HepG2 (cell line): Measurements from ENCODE around the gene DPM2. TPM values are rescaled to one million over a fixed set of nuclear protein-coding genes. Genes with fewer than 3 reads are reported as not detected.

ENCODE experiments used
- ASH2L ChIP-seq: fragments of 300-600, 200-600 bp; sonication (generic); IDR thresholded peaks from 2 replicates; pipeline ENCODE4 v1.7.0; 2017; ENCODE audit warnings: low read depth, mild to moderate bottlenecking, moderate library complexity, mixed read lengths, low read length; ENCODE audit not compliant: insufficient read length
- ELF3 ChIP-seq: IDR thresholded peaks from 2 replicates; pipeline ENCODE4 v1.6.1; 2016; ENCODE audit warnings: missing genetic modification reagents, missing compliant biosample characterization
- MED8 ChIP-seq: sonication (generic); formaldehyde crosslinking; IDR thresholded peaks from 2 replicates; pipeline ENCODE4 v1.8.1; 2023; ENCODE audit warnings: mild to moderate bottlenecking, missing genetic modification reagents; ENCODE audit not compliant: insufficient replicate concordance
- MIXL1 ChIP-seq: IDR thresholded peaks from 2 replicates; pipeline ENCODE4 v1.6.1; 2016
- NFRKB ChIP-seq: fragments of 450-650 bp; IDR thresholded peaks from 2 replicates; pipeline ENCODE4 v1.6.1; 2017
- NR2C2 ChIP-seq: sonication (generic); formaldehyde crosslinking; IDR thresholded peaks from 2 replicates; pipeline ENCODE4 v1.4.0; 2020; ENCODE audit warnings: missing genetic modification reagents, mild to moderate bottlenecking, moderate library complexity, borderline replicate concordance
- RARA ChIP-seq: IDR thresholded peaks from 2 replicates; pipeline ENCODE4 v1.6.1; 2016; ENCODE audit warnings: missing genetic modification reagents, missing compliant biosample characterization
- SALL1 ChIP-seq: sonication (generic); formaldehyde crosslinking; IDR thresholded peaks from 2 replicates; pipeline ENCODE4 v1.8.0; 2022; ENCODE audit warnings: mild to moderate bottlenecking, missing genetic modification reagents
- TBX2 ChIP-seq: sonication (generic); formaldehyde crosslinking; IDR thresholded peaks from 2 replicates; pipeline ENCODE4 v1.5.0; 2020; ENCODE audit warnings: missing genetic modification reagents, mild to moderate bottlenecking, borderline replicate concordance
- TOPORS ChIP-seq: sonication (generic); formaldehyde crosslinking; IDR thresholded peaks from 2 replicates; pipeline ENCODE4 v1.8.0; 2023; ENCODE audit warnings: mild to moderate bottlenecking, missing genetic modification reagents
- TSC22D2 ChIP-seq: sonication (generic); formaldehyde crosslinking; IDR thresholded peaks from 2 replicates; pipeline ENCODE4 v1.5.1; 2020; ENCODE audit warnings: missing genetic modification reagents, mild to moderate bottlenecking, borderline replicate concordance
- ZFP36L2 ChIP-seq: sonication (generic); formaldehyde crosslinking; IDR thresholded peaks from 2 replicates; pipeline ENCODE4 v1.4.0; 2020; ENCODE audit warnings: missing genetic modification reagents
- ZFP62 ChIP-seq: sonication (generic); formaldehyde crosslinking; IDR thresholded peaks from 2 replicates; pipeline ENCODE4 v1.4.0; 2020; ENCODE audit warnings: missing genetic modification reagents
- ZNF180 ChIP-seq: sonication (generic); formaldehyde crosslinking; IDR thresholded peaks from 2 replicates; pipeline ENCODE4 v1.4.0; 2020; ENCODE audit warnings: low read depth, missing genetic modification reagents, borderline replicate concordance
- ZNF3 ChIP-seq: IDR thresholded peaks from 2 replicates; pipeline ENCODE4 v1.7.0; 2017; ENCODE audit warnings: inconsistent platforms
- ZNF460 ChIP-seq: sonication (generic); formaldehyde crosslinking; IDR thresholded peaks from 2 replicates; pipeline ENCODE4 v1.5.1; 2020; ENCODE audit warnings: missing genetic modification reagents, mild to moderate bottlenecking, borderline replicate concordance
- ZSCAN21 ChIP-seq: sonication (generic); formaldehyde crosslinking; IDR thresholded peaks from 2 replicates; pipeline ENCODE4 v1.8.0; 2022; ENCODE audit warnings: mild to moderate bottlenecking, missing genetic modification reagents, moderate library complexity, borderline replicate concordance
- polyA plus RNA-seq, 8 experiments: library from polyadenylated mRNA; depleted of rRNA in 3 of 8; stranded (reverse) in 7 of 8; unstranded in 1 of 8; fragments of >200 nt; fragmentation: Illumina TruSeq in 4 of 8; extraction: Trizol in 4 of 8; gene quantifications; 2 replicates each; pipeline versions ENCODE4 v1.2.1 to v1.2.3, GENCODE V29; 2011 to 2016; ENCODE audit warnings: low read depth in 4 of 8, missing spikeins in 1 of 8, mixed read lengths in 1 of 8; ENCODE audit not compliant: insufficient read depth in 1 of 8
- total RNA-seq, 5 experiments: library from RNA; depleted of rRNA; stranded (reverse); fragments of >200 nt; fragmentation: Illumina TruSeq; extraction: Trizol; gene quantifications; 2 replicates each; pipeline ENCODE4 v1.2.3, GENCODE V29; 2016; ENCODE audit warnings: low read depth in 1 of 5
- TF ChIP-seq, protein P1 (sequence below): sonication (generic); formaldehyde crosslinking; IDR thresholded peaks from 2 replicates; pipeline ENCODE4 v1.5.1; 2020; ENCODE audit warnings: mild to moderate bottlenecking, missing genetic modification reagents, borderline replicate concordance
- TF ChIP-seq, protein P2 (sequence below): sonication (generic); formaldehyde crosslinking; IDR thresholded peaks from 2 replicates; pipeline ENCODE4 v1.8.0; 2022; ENCODE audit warnings: low read depth, missing genetic modification reagents

DPM2 gene
- total and polyA plus RNA-seq, 2 of the 13 experiments (the other 11 are each of a cell fraction or from before 2014, with no cell fraction given): 24.8 to 35.3 TPM

DNA sequence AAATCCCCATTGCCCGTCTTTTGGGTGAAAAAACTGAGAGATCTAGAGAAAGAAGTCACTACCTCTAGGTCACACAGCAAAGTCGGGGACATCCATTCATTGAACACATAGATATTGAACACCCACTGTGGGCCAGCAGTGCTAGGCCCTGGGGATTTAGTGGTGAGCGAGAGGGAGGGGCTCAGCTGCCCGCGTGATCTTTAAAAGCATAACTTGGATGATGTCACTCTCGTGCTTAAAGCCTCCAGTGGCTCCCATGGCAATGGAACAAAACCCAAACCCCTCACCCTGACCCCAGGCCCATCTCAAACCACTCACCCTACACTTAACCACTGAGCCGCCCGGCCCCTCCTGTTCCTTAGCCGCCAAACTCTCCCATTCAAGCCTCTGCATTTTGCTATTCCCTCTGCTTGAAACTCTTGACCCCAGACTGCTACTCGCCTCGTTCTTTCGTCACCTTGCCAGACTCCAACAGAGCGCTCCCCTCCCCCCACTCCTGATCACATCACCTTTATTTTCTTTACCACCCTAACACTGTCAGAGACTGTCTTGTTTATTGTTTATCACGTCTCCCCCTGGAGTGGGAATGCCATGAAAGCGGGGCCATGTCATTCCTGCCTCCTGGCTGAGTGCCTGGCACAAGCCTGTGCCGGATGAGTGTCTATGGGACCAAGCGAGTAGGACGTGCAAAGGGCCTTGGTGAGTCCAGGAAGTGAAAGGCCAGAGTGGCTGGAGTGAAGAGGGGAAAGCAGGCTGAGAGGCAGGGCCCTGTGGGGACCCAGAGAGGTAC is 6.4 kb downstream of the DPM2 start (continued):
- TF ChIP-seq, protein P1, sequence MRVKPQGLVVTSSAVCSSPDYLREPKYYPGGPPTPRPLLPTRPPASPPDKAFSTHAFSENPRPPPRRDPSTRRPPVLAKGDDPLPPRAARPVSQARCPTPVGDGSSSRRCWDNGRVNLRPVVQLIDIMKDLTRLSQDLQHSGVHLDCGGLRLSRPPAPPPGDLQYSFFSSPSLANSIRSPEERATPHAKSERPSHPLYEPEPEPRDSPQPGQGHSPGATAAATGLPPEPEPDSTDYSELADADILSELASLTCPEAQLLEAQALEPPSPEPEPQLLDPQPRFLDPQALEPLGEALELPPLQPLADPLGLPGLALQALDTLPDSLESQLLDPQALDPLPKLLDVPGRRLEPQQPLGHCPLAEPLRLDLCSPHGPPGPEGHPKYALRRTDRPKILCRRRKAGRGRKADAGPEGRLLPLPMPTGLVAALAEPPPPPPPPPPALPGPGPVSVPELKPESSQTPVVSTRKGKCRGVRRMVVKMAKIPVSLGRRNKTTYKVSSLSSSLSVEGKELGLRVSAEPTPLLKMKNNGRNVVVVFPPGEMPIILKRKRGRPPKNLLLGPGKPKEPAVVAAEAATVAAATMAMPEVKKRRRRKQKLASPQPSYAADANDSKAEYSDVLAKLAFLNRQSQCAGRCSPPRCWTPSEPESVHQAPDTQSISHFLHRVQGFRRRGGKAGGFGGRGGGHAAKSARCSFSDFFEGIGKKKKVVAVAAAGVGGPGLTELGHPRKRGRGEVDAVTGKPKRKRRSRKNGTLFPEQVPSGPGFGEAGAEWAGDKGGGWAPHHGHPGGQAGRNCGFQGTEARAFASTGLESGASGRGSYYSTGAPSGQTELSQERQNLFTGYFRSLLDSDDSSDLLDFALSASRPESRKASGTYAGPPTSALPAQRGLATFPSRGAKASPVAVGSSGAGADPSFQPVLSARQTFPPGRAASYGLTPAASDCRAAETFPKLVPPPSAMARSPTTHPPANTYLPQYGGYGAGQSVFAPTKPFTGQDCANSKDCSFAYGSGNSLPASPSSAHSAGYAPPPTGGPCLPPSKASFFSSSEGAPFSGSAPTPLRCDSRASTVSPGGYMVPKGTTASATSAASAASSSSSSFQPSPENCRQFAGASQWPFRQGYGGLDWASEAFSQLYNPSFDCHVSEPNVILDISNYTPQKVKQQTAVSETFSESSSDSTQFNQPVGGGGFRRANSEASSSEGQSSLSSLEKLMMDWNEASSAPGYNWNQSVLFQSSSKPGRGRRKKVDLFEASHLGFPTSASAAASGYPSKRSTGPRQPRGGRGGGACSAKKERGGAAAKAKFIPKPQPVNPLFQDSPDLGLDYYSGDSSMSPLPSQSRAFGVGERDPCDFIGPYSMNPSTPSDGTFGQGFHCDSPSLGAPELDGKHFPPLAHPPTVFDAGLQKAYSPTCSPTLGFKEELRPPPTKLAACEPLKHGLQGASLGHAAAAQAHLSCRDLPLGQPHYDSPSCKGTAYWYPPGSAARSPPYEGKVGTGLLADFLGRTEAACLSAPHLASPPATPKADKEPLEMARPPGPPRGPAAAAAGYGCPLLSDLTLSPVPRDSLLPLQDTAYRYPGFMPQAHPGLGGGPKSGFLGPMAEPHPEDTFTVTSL (CRISPR knock-in tag): no peak
- TF ChIP-seq NR2C2 (CRISPR knock-in tag): 0 out of 2 replicates have a peak, but pooled peaks have one; percentile 19
- TF ChIP-seq TSC22D2 (CRISPR knock-in tag): no peak
- 0 out of 2 replicates have a peak, but pooled peaks have one; percentile 56 for TF ChIP-seq TOPORS (CRISPR knock-in tag)
- no peak for TF ChIP-seq ZSCAN21
- TF ChIP-seq RARA (CRISPR knock-in tag): no peak
- no peak for TF ChIP-seq ZFP62 (CRISPR knock-in tag)
- no peak for TF ChIP-seq ZNF180 (CRISPR knock-in tag)
- TF ChIP-seq, protein P2, sequence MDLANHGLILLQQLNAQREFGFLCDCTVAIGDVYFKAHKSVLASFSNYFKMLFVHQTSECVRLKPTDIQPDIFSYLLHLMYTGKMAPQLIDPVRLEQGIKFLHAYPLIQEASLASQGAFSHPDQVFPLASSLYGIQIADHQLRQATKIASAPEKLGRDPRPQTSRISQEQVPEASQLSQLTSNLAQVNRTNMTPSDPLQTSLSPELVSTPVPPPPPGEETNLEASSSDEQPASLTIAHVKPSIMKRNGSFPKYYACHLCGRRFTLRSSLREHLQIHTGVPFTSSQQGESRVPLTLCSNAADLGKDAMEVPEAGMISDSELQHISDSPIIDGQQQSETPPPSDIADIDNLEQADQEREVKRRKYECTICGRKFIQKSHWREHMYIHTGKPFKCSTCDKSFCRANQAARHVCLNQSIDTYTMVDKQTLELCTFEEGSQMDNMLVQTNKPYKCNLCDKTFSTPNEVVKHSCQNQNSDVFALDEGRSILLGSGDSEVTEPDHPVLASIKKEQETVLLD (CRISPR knock-in tag): no peak
- TF ChIP-seq SALL1: peak; percentile 20; the same call in 1 of the 2 replicates
- TF ChIP-seq TBX2 (CRISPR knock-in tag): no peak
- TF ChIP-seq MIXL1 (CRISPR knock-in tag): no peak
- TF ChIP-seq ELF3 (CRISPR knock-in tag): peak; percentile 46; the same call in 1 of the 2 replicates
- TF ChIP-seq NFRKB: no peak
- no peak for TF ChIP-seq ZNF460 (CRISPR knock-in tag)
- 0 out of 2 replicates have a peak, but pooled peaks have one; percentile 18 for TF ChIP-seq ZNF3
- no peak for TF ChIP-seq ZFP36L2 (CRISPR knock-in tag)
- TF ChIP-seq ASH2L: peak; percentile 8
- TF ChIP-seq MED8 (CRISPR knock-in tag): peak; percentile 45
